GM18873 (cell line): ENCODE measurements around the gene NKAIN1.
"Not testable (repeated sequence)": the region's sequence is repeated elsewhere in the genome, so short reads cannot be mapped to it uniquely, and the experiment has no call there.

Experiments used
- ATAC-seq: cut with Tn5 transposase; IDR thresholded peaks from one replicate; pipeline ENCODE4 v1.9.1; 2021; ENCODE audit warnings: mild to moderate bottlenecking, moderate library complexity, moderate number of reproducible peaks; ENCODE audit not compliant: unreplicated experiment, low FRiP score

NKAIN1 gene

GRCh38 chr1:31159323-31159722 lies 80.4 kb downstream of the NKAIN1 start:
- no peak for ATAC-seq

GRCh38 chr1:31155216-31155806 lies 84.4 kb downstream of the NKAIN1 start:
- no peak for ATAC-seq

- ATAC-seq: no peak
Observed at GRCh38 chr1:31154632-31155215, 85.0 kb downstream of the NKAIN1 start.

GRCh38 chr1:31154000-31154631 lies 85.6 kb downstream of the NKAIN1 start:
- no peak for ATAC-seq

GRCh38 chr1:31153423-31153822 lies 86.3 kb downstream of the NKAIN1 start:
- ATAC-seq: no peak

GRCh38 chr1:31152181-31152795 lies 87.4 kb downstream of the NKAIN1 start:
- no peak for ATAC-seq

- no peak for ATAC-seq
Observed at GRCh38 chr1:31151402-31151801, 88.3 kb downstream of the NKAIN1 start.

- no peak for ATAC-seq
Observed at GRCh38 chr1:31148409-31148808, 91.3 kb downstream of the NKAIN1 start.

GRCh38 chr1:31145648-31146047 lies 94.0 kb downstream of the NKAIN1 start:
- ATAC-seq: no peak

GRCh38 chr1:31144442-31144841 lies 95.2 kb downstream of the NKAIN1 start:
- ATAC-seq: no peak

- no peak for ATAC-seq
Observed at GRCh38 chr1:31143455-31143854, 96.2 kb downstream of the NKAIN1 start.

- no peak for ATAC-seq
Observed at GRCh38 chr1:31142406-31142805, 97.3 kb downstream of the NKAIN1 start.

GRCh38 chr1:31140299-31140698 lies 99.4 kb downstream of the NKAIN1 start:
- ATAC-seq: no peak

GRCh38 chr1:31138797-31139521 lies 100.7 kb downstream of the NKAIN1 start:
- not testable (repeated sequence) for ATAC-seq

GRCh38 chr1:31137873-31138272 lies 101.8 kb downstream of the NKAIN1 start:
- ATAC-seq: not testable (repeated sequence)

- no peak for ATAC-seq
Observed at GRCh38 chr1:31135973-31136600, 103.6 kb downstream of the NKAIN1 start.

GRCh38 chr1:31133368-31133767 lies 106.3 kb downstream of the NKAIN1 start:
- ATAC-seq: no peak
